HEK293 (cell line): ENCODE measurements around the gene USP12.

Experiments used
- GFI1B ChIP-seq: fragments of 450-650 bp; formaldehyde crosslinking; IDR thresholded peaks from 2 replicates; pipeline ENCODE4 v1.5.1; 2016; ENCODE audit warnings: missing biosample characterization, missing genetic modification characterization
- ZBTB17 ChIP-seq: fragments of 450-650 bp; formaldehyde crosslinking; IDR thresholded peaks from 2 replicates; pipeline ENCODE4 v1.5.1; 2016; ENCODE audit warnings: missing biosample characterization, missing genetic modification characterization
- ZNF302 ChIP-seq: fragments of 450-650 bp; formaldehyde crosslinking; IDR thresholded peaks from 2 replicates; pipeline ENCODE4 v1.5.1; 2016; ENCODE audit warnings: missing biosample characterization, missing genetic modification characterization, low read depth
- ZNF341 ChIP-seq: fragments of 450-650 bp; formaldehyde crosslinking; IDR thresholded peaks from 2 replicates; pipeline ENCODE4; 2016; ENCODE audit warnings: low read depth, missing biosample characterization, missing genetic modification characterization
- ZNF777 ChIP-seq: fragments of 450-650 bp; formaldehyde crosslinking; IDR thresholded peaks from 2 replicates; pipeline ENCODE4 v1.5.1; 2017; ENCODE audit warnings: missing biosample characterization, missing genetic modification characterization, borderline replicate concordance
- TF ChIP-seq, protein P1 (sequence below): fragments of 450-650 bp; formaldehyde crosslinking; IDR thresholded peaks from 2 replicates; pipeline ENCODE4 v1.5.1; 2016; ENCODE audit warnings: missing biosample characterization, missing genetic modification characterization
- TF ChIP-seq, protein P2 (sequence below): fragments of 450-650 bp; formaldehyde crosslinking; IDR thresholded peaks from 2 replicates; pipeline ENCODE4 v1.5.1; 2016; ENCODE audit warnings: missing biosample characterization, missing genetic modification characterization
- TF ChIP-seq, protein P3 (sequence below): fragments of 450-650 bp; IDR thresholded peaks from 2 replicates; pipeline ENCODE4 v1.5.1; 2018; ENCODE audit warnings: missing biosample characterization, mild to moderate bottlenecking, missing genetic modification characterization
- TF ChIP-seq, protein P4 (sequence below): sonication (generic); formaldehyde crosslinking; IDR thresholded peaks from 2 replicates; pipeline ENCODE4 v1.8.1; 2022; ENCODE audit warnings: mild to moderate bottlenecking, moderate library complexity, missing genetic modification reagents
- TF ChIP-seq, protein P5 (sequence below): fragments of 450-650 bp; formaldehyde crosslinking; IDR thresholded peaks from 2 replicates; pipeline ENCODE4 v1.5.1; 2016; ENCODE audit warnings: missing biosample characterization, missing genetic modification characterization
- TF ChIP-seq, protein P6 (sequence below): fragments of 450-650 bp; formaldehyde crosslinking; IDR thresholded peaks from 2 replicates; pipeline ENCODE4 v1.5.1; 2016; ENCODE audit warnings: missing biosample characterization, missing genetic modification characterization, low read depth
- TF ChIP-seq, protein P7 (sequence below): fragments of 450-650 bp; formaldehyde crosslinking; IDR thresholded peaks from 2 replicates; pipeline ENCODE4 v1.5.1; 2016; ENCODE audit warnings: missing biosample characterization, missing genetic modification characterization

DNA sequence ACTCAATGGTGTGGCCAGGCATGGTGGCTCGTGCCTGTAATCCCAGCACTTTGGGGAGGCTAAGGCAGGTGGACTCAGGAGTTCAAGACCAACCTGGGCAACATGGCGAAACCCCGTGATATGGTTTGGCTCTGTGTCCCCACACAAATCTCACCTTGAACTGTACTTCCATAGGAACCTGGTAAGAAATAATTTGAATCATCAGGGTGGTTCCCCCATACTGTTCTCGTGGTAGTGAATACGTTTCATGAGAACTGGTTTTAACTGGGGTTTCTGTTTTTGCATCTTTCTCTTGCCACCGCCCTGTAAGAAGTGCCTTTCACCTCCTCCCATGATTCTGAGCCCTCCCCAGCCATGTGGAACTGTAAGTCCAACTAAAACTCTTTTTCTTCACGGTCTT, 49.6 kb downstream of the USP12 start:
- TF ChIP-seq, protein P1, sequence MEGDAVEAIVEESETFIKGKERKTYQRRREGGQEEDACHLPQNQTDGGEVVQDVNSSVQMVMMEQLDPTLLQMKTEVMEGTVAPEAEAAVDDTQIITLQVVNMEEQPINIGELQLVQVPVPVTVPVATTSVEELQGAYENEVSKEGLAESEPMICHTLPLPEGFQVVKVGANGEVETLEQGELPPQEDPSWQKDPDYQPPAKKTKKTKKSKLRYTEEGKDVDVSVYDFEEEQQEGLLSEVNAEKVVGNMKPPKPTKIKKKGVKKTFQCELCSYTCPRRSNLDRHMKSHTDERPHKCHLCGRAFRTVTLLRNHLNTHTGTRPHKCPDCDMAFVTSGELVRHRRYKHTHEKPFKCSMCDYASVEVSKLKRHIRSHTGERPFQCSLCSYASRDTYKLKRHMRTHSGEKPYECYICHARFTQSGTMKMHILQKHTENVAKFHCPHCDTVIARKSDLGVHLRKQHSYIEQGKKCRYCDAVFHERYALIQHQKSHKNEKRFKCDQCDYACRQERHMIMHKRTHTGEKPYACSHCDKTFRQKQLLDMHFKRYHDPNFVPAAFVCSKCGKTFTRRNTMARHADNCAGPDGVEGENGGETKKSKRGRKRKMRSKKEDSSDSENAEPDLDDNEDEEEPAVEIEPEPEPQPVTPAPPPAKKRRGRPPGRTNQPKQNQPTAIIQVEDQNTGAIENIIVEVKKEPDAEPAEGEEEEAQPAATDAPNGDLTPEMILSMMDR = no peak
- TF ChIP-seq, protein P2, sequence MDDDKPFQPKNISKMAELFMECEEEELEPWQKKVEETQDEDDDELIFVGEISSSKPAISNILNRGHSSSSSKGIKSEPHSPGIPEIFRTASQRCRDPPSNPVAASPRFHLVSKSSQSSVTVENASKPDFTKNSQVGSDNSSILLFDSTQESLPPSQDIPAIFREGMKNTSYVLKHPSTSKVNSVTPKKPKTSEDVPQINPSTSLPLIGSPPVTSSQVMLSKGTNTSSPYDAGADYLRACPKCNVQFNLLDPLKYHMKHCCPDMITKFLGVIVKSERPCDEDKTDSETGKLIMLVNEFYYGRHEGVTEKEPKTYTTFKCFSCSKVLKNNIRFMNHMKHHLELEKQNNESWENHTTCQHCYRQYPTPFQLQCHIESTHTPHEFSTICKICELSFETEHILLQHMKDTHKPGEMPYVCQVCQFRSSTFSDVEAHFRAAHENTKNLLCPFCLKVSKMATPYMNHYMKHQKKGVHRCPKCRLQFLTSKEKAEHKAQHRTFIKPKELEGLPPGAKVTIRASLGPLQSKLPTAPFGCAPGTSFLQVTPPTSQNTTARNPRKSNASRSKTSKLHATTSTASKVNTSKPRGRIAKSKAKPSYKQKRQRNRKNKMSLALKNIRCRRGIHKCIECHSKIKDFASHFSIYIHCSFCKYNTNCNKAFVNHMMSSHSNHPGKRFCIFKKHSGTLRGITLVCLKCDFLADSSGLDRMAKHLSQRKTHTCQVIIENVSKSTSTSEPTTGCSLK (tag by site-specific recombination) = no peak
- TF ChIP-seq ZNF341 (no peak), ZBTB17 (no peak), ZNF777 (tag by site-specific recombination) (no peak), GFI1B (tag by site-specific recombination) (no peak), ZNF302 (tag by site-specific recombination) (no peak)
- TF ChIP-seq, protein P3, sequence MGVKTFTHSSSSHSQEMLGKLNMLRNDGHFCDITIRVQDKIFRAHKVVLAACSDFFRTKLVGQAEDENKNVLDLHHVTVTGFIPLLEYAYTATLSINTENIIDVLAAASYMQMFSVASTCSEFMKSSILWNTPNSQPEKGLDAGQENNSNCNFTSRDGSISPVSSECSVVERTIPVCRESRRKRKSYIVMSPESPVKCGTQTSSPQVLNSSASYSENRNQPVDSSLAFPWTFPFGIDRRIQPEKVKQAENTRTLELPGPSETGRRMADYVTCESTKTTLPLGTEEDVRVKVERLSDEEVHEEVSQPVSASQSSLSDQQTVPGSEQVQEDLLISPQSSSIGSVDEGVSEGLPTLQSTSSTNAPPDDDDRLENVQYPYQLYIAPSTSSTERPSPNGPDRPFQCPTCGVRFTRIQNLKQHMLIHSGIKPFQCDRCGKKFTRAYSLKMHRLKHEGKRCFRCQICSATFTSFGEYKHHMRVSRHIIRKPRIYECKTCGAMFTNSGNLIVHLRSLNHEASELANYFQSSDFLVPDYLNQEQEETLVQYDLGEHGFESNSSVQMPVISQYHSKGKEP = no peak
- TF ChIP-seq, protein P4, sequence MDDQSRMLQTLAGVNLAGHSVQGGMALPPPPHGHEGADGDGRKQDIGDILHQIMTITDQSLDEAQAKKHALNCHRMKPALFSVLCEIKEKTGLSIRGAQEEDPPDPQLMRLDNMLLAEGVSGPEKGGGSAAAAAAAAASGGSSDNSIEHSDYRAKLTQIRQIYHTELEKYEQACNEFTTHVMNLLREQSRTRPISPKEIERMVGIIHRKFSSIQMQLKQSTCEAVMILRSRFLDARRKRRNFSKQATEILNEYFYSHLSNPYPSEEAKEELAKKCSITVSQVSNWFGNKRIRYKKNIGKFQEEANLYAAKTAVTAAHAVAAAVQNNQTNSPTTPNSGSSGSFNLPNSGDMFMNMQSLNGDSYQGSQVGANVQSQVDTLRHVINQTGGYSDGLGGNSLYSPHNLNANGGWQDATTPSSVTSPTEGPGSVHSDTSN (CRISPR knock-in tag) = no peak
- TF ChIP-seq, protein P5, sequence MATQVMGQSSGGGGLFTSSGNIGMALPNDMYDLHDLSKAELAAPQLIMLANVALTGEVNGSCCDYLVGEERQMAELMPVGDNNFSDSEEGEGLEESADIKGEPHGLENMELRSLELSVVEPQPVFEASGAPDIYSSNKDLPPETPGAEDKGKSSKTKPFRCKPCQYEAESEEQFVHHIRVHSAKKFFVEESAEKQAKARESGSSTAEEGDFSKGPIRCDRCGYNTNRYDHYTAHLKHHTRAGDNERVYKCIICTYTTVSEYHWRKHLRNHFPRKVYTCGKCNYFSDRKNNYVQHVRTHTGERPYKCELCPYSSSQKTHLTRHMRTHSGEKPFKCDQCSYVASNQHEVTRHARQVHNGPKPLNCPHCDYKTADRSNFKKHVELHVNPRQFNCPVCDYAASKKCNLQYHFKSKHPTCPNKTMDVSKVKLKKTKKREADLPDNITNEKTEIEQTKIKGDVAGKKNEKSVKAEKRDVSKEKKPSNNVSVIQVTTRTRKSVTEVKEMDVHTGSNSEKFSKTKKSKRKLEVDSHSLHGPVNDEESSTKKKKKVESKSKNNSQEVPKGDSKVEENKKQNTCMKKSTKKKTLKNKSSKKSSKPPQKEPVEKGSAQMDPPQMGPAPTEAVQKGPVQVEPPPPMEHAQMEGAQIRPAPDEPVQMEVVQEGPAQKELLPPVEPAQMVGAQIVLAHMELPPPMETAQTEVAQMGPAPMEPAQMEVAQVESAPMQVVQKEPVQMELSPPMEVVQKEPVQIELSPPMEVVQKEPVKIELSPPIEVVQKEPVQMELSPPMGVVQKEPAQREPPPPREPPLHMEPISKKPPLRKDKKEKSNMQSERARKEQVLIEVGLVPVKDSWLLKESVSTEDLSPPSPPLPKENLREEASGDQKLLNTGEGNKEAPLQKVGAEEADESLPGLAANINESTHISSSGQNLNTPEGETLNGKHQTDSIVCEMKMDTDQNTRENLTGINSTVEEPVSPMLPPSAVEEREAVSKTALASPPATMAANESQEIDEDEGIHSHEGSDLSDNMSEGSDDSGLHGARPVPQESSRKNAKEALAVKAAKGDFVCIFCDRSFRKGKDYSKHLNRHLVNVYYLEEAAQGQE (tag by site-specific recombination) = no peak
- TF ChIP-seq, protein P6, sequence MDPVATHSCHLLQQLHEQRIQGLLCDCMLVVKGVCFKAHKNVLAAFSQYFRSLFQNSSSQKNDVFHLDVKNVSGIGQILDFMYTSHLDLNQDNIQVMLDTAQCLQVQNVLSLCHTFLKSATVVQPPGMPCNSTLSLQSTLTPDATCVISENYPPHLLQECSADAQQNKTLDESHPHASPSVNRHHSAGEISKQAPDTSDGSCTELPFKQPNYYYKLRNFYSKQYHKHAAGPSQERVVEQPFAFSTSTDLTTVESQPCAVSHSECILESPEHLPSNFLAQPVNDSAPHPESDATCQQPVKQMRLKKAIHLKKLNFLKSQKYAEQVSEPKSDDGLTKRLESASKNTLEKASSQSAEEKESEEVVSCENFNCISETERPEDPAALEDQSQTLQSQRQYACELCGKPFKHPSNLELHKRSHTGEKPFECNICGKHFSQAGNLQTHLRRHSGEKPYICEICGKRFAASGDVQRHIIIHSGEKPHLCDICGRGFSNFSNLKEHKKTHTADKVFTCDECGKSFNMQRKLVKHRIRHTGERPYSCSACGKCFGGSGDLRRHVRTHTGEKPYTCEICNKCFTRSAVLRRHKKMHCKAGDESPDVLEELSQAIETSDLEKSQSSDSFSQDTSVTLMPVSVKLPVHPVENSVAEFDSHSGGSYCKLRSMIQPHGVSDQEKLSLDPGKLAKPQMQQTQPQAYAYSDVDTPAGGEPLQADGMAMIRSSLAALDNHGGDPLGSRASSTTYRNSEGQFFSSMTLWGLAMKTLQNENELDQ (tag by site-specific recombination) = no peak
- TF ChIP-seq, protein P7, sequence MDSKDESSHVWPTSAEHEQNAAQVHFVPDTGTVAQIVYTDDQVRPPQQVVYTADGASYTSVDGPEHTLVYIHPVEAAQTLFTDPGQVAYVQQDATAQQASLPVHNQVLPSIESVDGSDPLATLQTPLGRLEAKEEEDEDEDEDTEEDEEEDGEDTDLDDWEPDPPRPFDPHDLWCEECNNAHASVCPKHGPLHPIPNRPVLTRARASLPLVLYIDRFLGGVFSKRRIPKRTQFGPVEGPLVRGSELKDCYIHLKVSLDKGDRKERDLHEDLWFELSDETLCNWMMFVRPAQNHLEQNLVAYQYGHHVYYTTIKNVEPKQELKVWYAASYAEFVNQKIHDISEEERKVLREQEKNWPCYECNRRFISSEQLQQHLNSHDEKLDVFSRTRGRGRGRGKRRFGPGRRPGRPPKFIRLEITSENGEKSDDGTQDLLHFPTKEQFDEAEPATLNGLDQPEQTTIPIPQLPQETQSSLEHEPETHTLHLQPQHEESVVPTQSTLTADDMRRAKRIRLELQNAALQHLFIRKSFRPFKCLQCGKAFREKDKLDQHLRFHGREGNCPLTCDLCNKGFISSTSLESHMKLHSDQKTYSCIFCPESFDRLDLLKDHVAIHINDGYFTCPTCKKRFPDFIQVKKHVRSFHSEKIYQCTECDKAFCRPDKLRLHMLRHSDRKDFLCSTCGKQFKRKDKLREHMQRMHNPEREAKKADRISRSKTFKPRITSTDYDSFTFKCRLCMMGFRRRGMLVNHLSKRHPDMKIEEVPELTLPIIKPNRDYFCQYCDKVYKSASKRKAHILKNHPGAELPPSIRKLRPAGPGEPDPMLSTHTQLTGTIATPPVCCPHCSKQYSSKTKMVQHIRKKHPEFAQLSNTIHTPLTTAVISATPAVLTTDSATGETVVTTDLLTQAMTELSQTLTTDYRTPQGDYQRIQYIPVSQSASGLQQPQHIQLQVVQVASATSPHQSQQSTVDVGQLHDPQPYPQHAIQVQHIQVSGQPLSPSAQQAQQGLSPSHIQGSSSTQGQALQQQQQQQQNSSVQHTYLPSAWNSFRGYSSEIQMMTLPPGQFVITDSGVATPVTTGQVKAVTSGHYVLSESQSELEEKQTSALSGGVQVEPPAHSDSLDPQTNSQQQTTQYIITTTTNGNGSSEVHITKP = no peak
